IMR-90 (cell line): Measurements from ENCODE around the gene YPEL4. TPM values are rescaled to one million over a fixed set of nuclear protein-coding genes. Genes with fewer than 3 reads are reported as not detected.

Experiments used
- ATAC-seq: fragments of 200-7000 bp; cut with Tn5 transposase; 2 replicates; pipeline ENCODE4 v1.9.1; 2020; ENCODE audit warnings: low read depth, mild to moderate bottlenecking, moderate library complexity
- BruUV-seq: library from RNA; stranded (reverse); fragments of 400-500 nt; replicated peaks from 2 replicates; lab custom pipeline; 2021; lab: Mats Ljungman, UMichigan
- CTCF ChIA-PET: fragments of 300-600 bp; formaldehyde crosslinking; extraction: SDS; loops from one replicate; lab custom pipeline; 2021; ENCODE audit warnings: antibody characterized with exemption; lab: Yijun Ruan, JAX
- POLR2A ChIA-PET: fragments of 300-600 bp; sonication (Branson Sonifier 250); formaldehyde crosslinking; loops from one replicate; lab custom pipeline; 2022; ENCODE audit warnings: antibody characterized with exemption; ENCODE audit not compliant: unreplicated experiment; lab: Charles Lee
- DNase-seq: peaks from one replicate; pipeline ENCODE4 v3.0.0; 2013
- H2AFZ ChIP-seq: replicated peaks from 2 replicates; pipeline ENCODE3; 2013; ENCODE audit warnings: low read length, mild to moderate bottlenecking; ENCODE audit not compliant: poor library complexity
- H2AK5ac ChIP-seq: 2 replicates; pipeline ENCODE4 v1.6.1; 2013; ENCODE audit warnings: low read depth, low read length, inconsistent platforms
- H2AK9ac ChIP-seq: replicated peaks from 2 replicates; pipeline ENCODE3; 2013; ENCODE audit warnings: mild to moderate bottlenecking, low read depth, low read length, moderate library complexity; ENCODE audit not compliant: poor library complexity
- H2BK120ac ChIP-seq: 2 replicates; pipeline ENCODE4 v1.6.1; 2013; ENCODE audit warnings: low read depth, low read length, inconsistent platforms
- H2BK15ac ChIP-seq: 3 replicates; pipeline ENCODE4 v1.6.1; 2013; ENCODE audit warnings: low read depth, low read length, inconsistent platforms
- H2BK20ac ChIP-seq: 2 replicates; pipeline ENCODE4 v1.6.1; 2013; ENCODE audit warnings: low read depth, mild to moderate bottlenecking, inconsistent platforms, low read length, moderate library complexity
- H2BK5ac ChIP-seq: 2 replicates; pipeline ENCODE4 v1.6.1; 2013; ENCODE audit warnings: mild to moderate bottlenecking, low read depth, low read length, inconsistent platforms; ENCODE audit not compliant: poor library complexity, severe bottlenecking
- H3K14ac ChIP-seq: replicated peaks from 2 replicates; pipeline ENCODE4 v1.6.1; 2013; ENCODE audit warnings: low read depth, low read length, inconsistent platforms
- H3K18ac ChIP-seq: 2 replicates; pipeline ENCODE4 v1.6.1; 2013; ENCODE audit warnings: low read depth, low read length, control low read depth
- H3K23ac ChIP-seq: 2 replicates; pipeline ENCODE4 v1.6.1; 2013; ENCODE audit warnings: low read depth, low read length, inconsistent platforms
- H3K27ac ChIP-seq: 2 replicates; pipeline ENCODE4 v1.5.1; 2013; ENCODE audit warnings: mild to moderate bottlenecking, control low read depth, low read length; ENCODE audit not compliant: insufficient read depth
- H3K27me3 ChIP-seq: 2 replicates; pipeline ENCODE4 v1.6.1; 2013; ENCODE audit warnings: low read length; ENCODE audit not compliant: control insufficient read depth, insufficient read depth
- H3K36me3 ChIP-seq: 2 replicates; pipeline ENCODE4 v1.6.1; 2013; ENCODE audit warnings: low read length, mixed read lengths; ENCODE audit not compliant: control insufficient read depth, insufficient read depth
- H3K4ac ChIP-seq: 2 replicates; pipeline ENCODE4 v1.6.1; 2013; ENCODE audit warnings: low read depth, low read length, inconsistent platforms
- H3K4me1 ChIP-seq: 2 replicates; pipeline ENCODE4 v1.6.1; 2013; ENCODE audit warnings: low read length, mixed read lengths; ENCODE audit not compliant: control insufficient read depth, insufficient read depth
- H3K4me2 ChIP-seq: 2 replicates; pipeline ENCODE4 v1.6.1; 2013; ENCODE audit warnings: low read depth, mild to moderate bottlenecking, control low read depth, low read length, moderate library complexity
- H3K4me3 ChIP-seq: 2 replicates; pipeline ENCODE4 v1.5.1; 2013; ENCODE audit warnings: low read depth, mild to moderate bottlenecking, control low read depth, low read length, moderate library complexity; ENCODE audit not compliant: insufficient read depth
- H3K56ac ChIP-seq: 2 replicates; pipeline ENCODE4 v1.6.1; 2013; ENCODE audit warnings: low read length, inconsistent platforms; ENCODE audit not compliant: insufficient read depth; ENCODE audit errors: extremely low read depth
- H3K79me1 ChIP-seq, 2 experiments: 2 replicates each; pipeline ENCODE4 v1.6.1; 2013; ENCODE audit warnings: low read length in 2 of 2, inconsistent platforms in 1 of 2, low read depth in 1 of 2
- H3K9ac ChIP-seq: 2 replicates; pipeline ENCODE4 v1.6.1; 2013; ENCODE audit warnings: low read depth, low read length, control low read depth
- H3K9me1 ChIP-seq: 2 replicates; pipeline ENCODE4 v1.6.1; 2013; ENCODE audit warnings: low read length, inconsistent platforms; ENCODE audit not compliant: insufficient read depth
- H3K9me3 ChIP-seq: 2 replicates; pipeline ENCODE4 v1.6.1; 2013; ENCODE audit warnings: low read length; ENCODE audit not compliant: control insufficient read depth, insufficient read depth
- H4K20me1 ChIP-seq: 2 replicates; pipeline ENCODE4 v1.6.1; 2013; ENCODE audit warnings: low read length, inconsistent platforms; ENCODE audit not compliant: insufficient read depth
- H4K5ac ChIP-seq: 2 replicates; pipeline ENCODE4 v1.6.1; 2013; ENCODE audit warnings: mild to moderate bottlenecking, low read depth, low read length, control low read depth
- H4K8ac ChIP-seq, 2 experiments: 2 replicates each; pipeline ENCODE4 v1.6.1; 2013; ENCODE audit warnings: low read depth in 2 of 2, low read length in 2 of 2, control low read depth in 1 of 2, inconsistent platforms in 1 of 2
- H4K91ac ChIP-seq: 2 replicates; pipeline ENCODE4 v1.6.1; 2013; ENCODE audit warnings: low read depth, low read length, inconsistent platforms; ENCODE audit not compliant: insufficient read depth
- FOS ChIP-seq: fragments of 150-350 bp; IDR thresholded peaks from 2 replicates; pipeline ENCODE4 v1.6.1; 2016; ENCODE audit warnings: low read depth, low read length
- NFE2L2 ChIP-seq: fragments of 150-350 bp; IDR thresholded peaks from 2 replicates; pipeline ENCODE4 v1.6.1; 2016; ENCODE audit warnings: low read depth, mild to moderate bottlenecking, low read length
- POLR2A ChIP-seq: IDR thresholded peaks from 2 replicates; pipeline ENCODE4 v1.6.1; 2012; ENCODE audit warnings: mild to moderate bottlenecking, low read depth, low read length
- WGBS, 2 experiments: methylation state at CpG; one replicate each; pipeline versions ENCODE4 v1.1.5 to v1.1.7; 2013; ENCODE audit warnings: missing lambda C conversion rate in 2 of 2; ENCODE audit not compliant: insufficient read length in 1 of 2; ENCODE audit errors: extremely low coverage in 2 of 2; 5-methylcytosine and 5-hydroxymethylcytosine counted together
- dilution Hi-C: fragments of 300-500 bp; cut with HindIII; formaldehyde crosslinking; loops from one replicate; pipeline ENCODE4 v1.14.3; 2018; ENCODE audit warnings: low sequenced_read_pairs; ENCODE audit not compliant: unreplicated experiment
- in situ Hi-C: fragments of 300-500 bp; cut with MboI; formaldehyde crosslinking; loops from 3 replicates; pipeline ENCODE4 v1.14.3; 2019; ENCODE audit warnings: low sequenced_read_pairs, inconsistent platforms, mixed read lengths
- intact Hi-C: fragments of 100-400 bp; cut with micrococcal nuclease; formaldehyde crosslinking; loops from 2 replicates; pipeline ENCODE4 v1.10.0; 2022
- microRNA-seq, 2 experiments: library from miRNA; stranded (forward) in 1 of 2; unstranded in 1 of 2; fragments of 10-50 nt in 1 of 2; fragments of <30 nt in 1 of 2; gene quantifications in 1 of 2; microRNA quantifications in 1 of 2; one replicate each; pipeline versions ENCODE3 to v1.1.0; 2013 to 2020; ENCODE audit not compliant: insufficient read depth in 1 of 2, insufficient read length in 1 of 2, unreplicated experiment in 1 of 2
- polyA plus RNA-seq, 3 experiments: library from polyadenylated mRNA; depleted of rRNA; stranded (reverse); fragments of >200 nt; gene quantifications; 2 replicates each; pipeline ENCODE4 v1.2.3, GENCODE V29; 2012; ENCODE audit warnings: low replicate concordance in 1 of 3
- small RNA-seq, 5 experiments: library from RNA; depleted of rRNA; stranded (forward); fragments of <200 nt; gene quantifications; one replicate each; pipeline ENCODE3, GENCODE V24; 2012
- total RNA-seq: library from RNA; depleted of rRNA; stranded (reverse); fragments of >200 nt; gene quantifications from 2 replicates; pipeline ENCODE4 v1.2.3, GENCODE V29; 2012; rRNA removed

YPEL4 gene
- total and polyA plus RNA-seq, 2 of the 4 experiments (the other 2 are of a cell fraction): 0.18 to 0.79 TPM

- Histone ChIP-seq H3K4ac (no peak overlapping the region), H2BK20ac (no peak overlapping the region), H3K18ac (no peak overlapping the region), H3K9ac (no peak overlapping the region), H3K14ac (no peak overlapping the region), H3K4me3 (no peak overlapping the region), H3K23ac (no peak overlapping the region), H4K5ac (no peak overlapping the region), H2BK120ac (no peak overlapping the region), H2AFZ (no peak overlapping the region), H3K27me3 (peaks cover 21% of the 10 kb centered on the region), H3K4me2 (no peak overlapping the region), H4K20me1 (no peaks in the 10 kb centered on the region), H3K9me1 (no peaks in the 10 kb centered on the region), H3K79me1 (no peaks in the 10 kb centered on the region; a peak in 1 of 4 replicates), H2AK9ac (no peak overlapping the region), H2BK5ac (no peak overlapping the region), H3K56ac (no peak overlapping the region), H3K4me1 (peaks cover 5% of the 10 kb centered on the region; the same call in 1 of the 2 replicates), H3K9me3 (no peaks in the 10 kb centered on the region), H4K91ac (no peak overlapping the region), H2AK5ac (no peak overlapping the region), H2BK15ac (no peak overlapping the region), H4K8ac (no peak overlapping the region), H3K27ac (no peak overlapping the region), H3K36me3 (no peaks in the 10 kb centered on the region; the same call in 1 of the 2 replicates)
- dilution Hi-C loops (no loop called here), intact Hi-C loops (no loop called here), in situ Hi-C loops (no loop called here)
- CTCF ChIA-PET: interaction anchor here (0.6 kb wide), 1 partner anchor 1189 kb away, joined by 5 read pairs; no protein-coding TSS in a partner anchor
- ATAC-seq: no peak
- POLR2A ChIA-PET: no interaction called here
- DNase-seq: no peak
- TF ChIP-seq NFE2L2: no peak
- TF ChIP-seq POLR2A: no peak
- TF ChIP-seq FOS: no peak
- no TSS peak for BruUV-seq
- WGBS, 2 experiments: 40% methylated on average over 1 of the region's 5 CpGs; no CpG with 5 or more reads in 1 of the 2 experiments
Measured at GRCh38 chr11:57596266-57596885, 53.3 kb downstream of the YPEL4 start.

Small RNA genes within 50 kb of the gene (microRNA-seq; reads per million reads assigned to microRNA genes)
- 3,787 to 7,122 reads per million in 2 experiments for gene MIR130A

Small RNA genes within 50 kb of the gene (small RNA-seq; reads per million reads assigned to genes)
- gene MIR130A: 141 to 25,303 (median 14,837) reads per million in 5 experiments

Other genes with a start within 250 kb of the YPEL4 start
- gene SLC43A3, start 222.8 kb downstream of the YPEL4 start, total RNA-seq: 10.6 and 12.7 TPM in 2 replicates
- gene SLC43A3, start 222.8 kb downstream of the YPEL4 start, polyA plus RNA-seq (2012; rRNA removed): 21.1 and 22.0 TPM in 2 replicates
- gene RTN4RL2, start 189.4 kb downstream of the YPEL4 start, total RNA-seq: not detected in 2 replicates
- gene RTN4RL2, start 189.4 kb downstream of the YPEL4 start, polyA plus RNA-seq (2012; rRNA removed): 0.83 and 1.5 TPM in 2 replicates
- gene SLC43A1, start 134.2 kb downstream of the YPEL4 start, total RNA-seq: 8.6 and 10.0 TPM in 2 replicates
- gene SLC43A1, start 134.2 kb downstream of the YPEL4 start, polyA plus RNA-seq (2012; rRNA removed): 15.9 and 17.0 TPM in 2 replicates
- 70.0 and 96.8 TPM in 2 replicates for gene TIMM10, start 119.2 kb downstream of the YPEL4 start, total RNA-seq
- 135 and 148 TPM in 2 replicates for gene TIMM10, start 119.2 kb downstream of the YPEL4 start, polyA plus RNA-seq (2012; rRNA removed)
- gene SMTNL1, start 112.3 kb downstream of the YPEL4 start, total RNA-seq: not detected in 2 replicates
- gene SMTNL1, start 112.3 kb downstream of the YPEL4 start, polyA plus RNA-seq (2012; rRNA removed): not detected in 2 replicates
- gene UBE2L6, start 82.2 kb downstream of the YPEL4 start, total RNA-seq: 34.4 and 37.5 TPM in 2 replicates
- 46.7 and 51.7 TPM in 2 replicates for gene UBE2L6, start 82.2 kb downstream of the YPEL4 start, polyA plus RNA-seq (2012; rRNA removed)
- gene SERPING1, start 52.2 kb downstream of the YPEL4 start, total RNA-seq: 2.0 and 2.2 TPM in 2 replicates
- 27.5 and 30.7 TPM in 2 replicates for gene SERPING1, start 52.2 kb downstream of the YPEL4 start, polyA plus RNA-seq (2012; rRNA removed)
- gene CLP1, start 7.8 kb upstream of the YPEL4 start, total RNA-seq: 24.0 and 26.7 TPM in 2 replicates
- 16.3 and 16.5 TPM in 2 replicates for gene CLP1, start 7.8 kb upstream of the YPEL4 start, polyA plus RNA-seq (2012; rRNA removed)
- gene ZDHHC5, start 18.2 kb upstream of the YPEL4 start, total RNA-seq: 19.4 and 21.4 TPM in 2 replicates
- gene ZDHHC5, start 18.2 kb upstream of the YPEL4 start, polyA plus RNA-seq (2012; rRNA removed): 44.0 and 45.7 TPM in 2 replicates
- 14.0 and 14.7 TPM in 2 replicates for gene MED19, start 62.3 kb upstream of the YPEL4 start, total RNA-seq
- gene MED19, start 62.3 kb upstream of the YPEL4 start, polyA plus RNA-seq (2012; rRNA removed): 35.0 and 40.9 TPM in 2 replicates
- 72.5 and 103 TPM in 2 replicates for gene TMX2, start 62.7 kb upstream of the YPEL4 start, total RNA-seq
- gene TMX2, start 62.7 kb upstream of the YPEL4 start, polyA plus RNA-seq (2012; rRNA removed): 60.3 and 70.4 TPM in 2 replicates
- 40.3 and 48.9 TPM in 2 replicates for gene SELENOH, start 91.6 kb upstream of the YPEL4 start, total RNA-seq
- 107 and 137 TPM in 2 replicates for gene SELENOH, start 91.6 kb upstream of the YPEL4 start, polyA plus RNA-seq (2012; rRNA removed)
- not detected in 2 replicates for gene BTBD18, start 101.9 kb upstream of the YPEL4 start, total RNA-seq
- gene BTBD18, start 101.9 kb upstream of the YPEL4 start, polyA plus RNA-seq (2012; rRNA removed): not detected in 2 replicates
- 193 and 229 TPM in 2 replicates for gene CTNND1, start 111.9 kb upstream of the YPEL4 start, total RNA-seq
- gene CTNND1, start 111.9 kb upstream of the YPEL4 start, polyA plus RNA-seq (2012; rRNA removed): 80.5 and 88.5 TPM in 2 replicates